Stomach (tissue), 9 donors: ENCODE measurements around the gene COL25A1. TPM values are rescaled to one million over a fixed set of nuclear protein-coding genes. Genes with fewer than 3 reads are reported as not detected.

ENCODE experiments used
- DNase-seq, 2 donors: peaks; one replicate each; pipeline versions ENCODE4 v3.0.0 to v3.0.0-alpha.2; 2013 to 2019
- H3K27ac ChIP-seq, 5 donors: fragments of 200-600 bp in 4 of 5; sonication (generic) in 4 of 5; one replicate each; pipeline ENCODE4 v1.5.1; 2013 to 2019; ENCODE audit warnings: mild to moderate bottlenecking in 1 of 5, moderate library complexity in 1 of 5
- H3K27me3 ChIP-seq, 3 donors: fragments of 200-600 bp; sonication (generic); one replicate each; pipeline ENCODE4 v1.5.1; 2017 to 2019; ENCODE audit warnings: mixed run types in 1 of 3
- H3K36me3 ChIP-seq, 4 donors: fragments of 200-600 bp; sonication (generic); 1 replicate in 3 of 4; 2 replicates in 1 of 4; pipeline ENCODE4 v1.5.1; 2016 to 2019
- H3K4me1 ChIP-seq, 4 donors: fragments of 200-600 bp; sonication (generic); one replicate each; pipeline ENCODE4 v1.5.1; 2016 to 2019
- H3K4me3 ChIP-seq, 4 donors: fragments of 200-600 bp; sonication (generic) in 3 of 4; one replicate each; pipeline ENCODE4 v1.5.1; 2016 to 2019; ENCODE audit warnings: mild to moderate bottlenecking in 1 of 4
- H3K9me3 ChIP-seq, 4 donors: fragments of 200-600 bp; sonication (generic); one replicate each; pipeline ENCODE4 v1.5.1; 2016 to 2019
- EP300 ChIP-seq: sonication (generic); formaldehyde crosslinking; IDR thresholded peaks from one replicate; pipeline ENCODE4 v1.6.1; 2017; ENCODE audit warnings: antibody characterized with exemption
- POLR2A ChIP-seq, 4 donors: fragments of 450-650 bp; IDR thresholded peaks; one replicate each; pipeline ENCODE4 v1.6.1; 2016; ENCODE audit warnings: antibody characterized with exemption in 4 of 4, control low read depth in 2 of 4, mild to moderate bottlenecking in 1 of 4, moderate library complexity in 1 of 4
- POLR2AphosphoS5 ChIP-seq, 3 donors: sonication (generic); formaldehyde crosslinking; IDR thresholded peaks; one replicate each; pipeline ENCODE4 v1.6.1; 2016; ENCODE audit warnings: antibody characterized with exemption in 3 of 3
- WGBS, 5 donors: extraction: QIAGEN DNeasy Blood & Tissue Kit in 3 of 5; methylation state at CpG; one replicate each; pipeline versions ENCODE4 v1.1.5 to v1.1.7; 2013 to 2018; 5-methylcytosine and 5-hydroxymethylcytosine counted together
- intact Hi-C: fragments of 100-400 bp; cut with DNase I; formaldehyde crosslinking; loops from one replicate; pipeline ENCODE4 v1.15.1; 2023; ENCODE audit warnings: low total_unique reads
- polyA plus RNA-seq, 3 donors: library from polyadenylated mRNA; stranded (reverse); fragments of 200-250 nt; gene quantifications; one replicate each; pipeline ENCODE4 v1.2.3, GENCODE V29; 2013
- total RNA-seq, 5 donors: library from RNA; depleted of rRNA; stranded (reverse); fragments of >200 nt; gene quantifications; one replicate each; pipeline versions ENCODE4 v1.1.0 to v1.2.3, GENCODE V29; 2014 to 2016
- TF ChIP-seq, protein P1 (sequence below), 7 experiments: fragments of 450-650 bp in 4 of 7; fragments of 200-600 bp in 3 of 7; sonication (generic) in 3 of 7; IDR thresholded peaks; one replicate each; pipeline ENCODE4 v1.5.1; 2016 to 2019; ENCODE audit warnings: antibody characterized with exemption in 7 of 7, control low read depth in 2 of 7, mild to moderate bottlenecking in 1 of 7
- donor health status: healthy with polysubstance abuse.
- donor health status: Bipolar disorder and iron deficiency.
- donor health status: healthy.

COL25A1 gene
- total and polyA plus RNA-seq, 8 donors: 0.10 to 4.1 (median 1.5) TPM; not detected in 5

DNA sequence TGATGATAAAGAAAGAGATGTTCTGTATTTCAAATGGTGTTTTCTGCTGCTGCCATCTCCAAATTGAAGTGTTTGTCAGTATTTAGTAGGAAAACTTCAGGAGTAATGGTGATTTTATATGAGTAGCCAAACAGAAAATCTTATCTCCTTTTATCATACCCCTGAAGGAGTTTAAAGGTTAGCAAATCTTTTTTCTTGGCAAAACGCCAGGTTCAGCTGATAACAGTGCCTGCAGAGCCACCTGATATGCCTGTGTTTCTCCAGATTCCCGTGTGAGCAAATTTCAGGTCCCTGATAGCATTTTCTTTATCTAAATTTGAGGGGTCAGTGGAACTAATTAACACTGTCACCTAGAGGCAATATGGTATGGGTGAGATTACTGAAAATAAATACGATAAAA is 473.8 kb downstream of the COL25A1 start:
- H3K27me3 ChIP-seq: no peaks in the 10 kb centered on the region

DNA sequence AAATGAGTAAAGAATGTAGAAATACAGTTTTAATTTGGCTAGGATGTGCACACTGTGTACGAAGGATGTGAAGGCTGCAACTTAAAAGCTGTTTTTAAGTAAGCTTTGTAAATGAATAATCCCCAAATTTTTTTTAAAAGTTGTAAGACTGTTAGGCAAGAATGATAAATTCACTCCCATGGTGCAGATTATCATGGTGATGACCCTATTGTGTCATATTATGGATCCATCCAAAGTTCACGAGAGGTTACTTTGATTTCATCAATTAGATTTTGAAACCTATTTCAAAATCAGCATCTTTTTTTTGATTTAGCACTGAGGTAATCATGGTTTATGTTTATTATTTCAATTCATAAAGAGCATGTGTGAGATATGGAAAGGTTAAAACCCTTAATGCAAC is 476.7 kb downstream of the COL25A1 start:
- no peak overlapping the region for H3K4me3 ChIP-seq
- DNase-seq: no peak
- H3K4me1 ChIP-seq: peaks cover 0 to 12% (median 8%) of the 10 kb centered on the region in 4 donors
- TF ChIP-seq POLR2AphosphoS5 (IDR thresholded peaks at IDR 0.05): no peak
- TF ChIP-seq EP300: no peak
- no peak for TF ChIP-seq POLR2A (IDR thresholded peaks at IDR 0.05)
- TF ChIP-seq, protein P1, sequence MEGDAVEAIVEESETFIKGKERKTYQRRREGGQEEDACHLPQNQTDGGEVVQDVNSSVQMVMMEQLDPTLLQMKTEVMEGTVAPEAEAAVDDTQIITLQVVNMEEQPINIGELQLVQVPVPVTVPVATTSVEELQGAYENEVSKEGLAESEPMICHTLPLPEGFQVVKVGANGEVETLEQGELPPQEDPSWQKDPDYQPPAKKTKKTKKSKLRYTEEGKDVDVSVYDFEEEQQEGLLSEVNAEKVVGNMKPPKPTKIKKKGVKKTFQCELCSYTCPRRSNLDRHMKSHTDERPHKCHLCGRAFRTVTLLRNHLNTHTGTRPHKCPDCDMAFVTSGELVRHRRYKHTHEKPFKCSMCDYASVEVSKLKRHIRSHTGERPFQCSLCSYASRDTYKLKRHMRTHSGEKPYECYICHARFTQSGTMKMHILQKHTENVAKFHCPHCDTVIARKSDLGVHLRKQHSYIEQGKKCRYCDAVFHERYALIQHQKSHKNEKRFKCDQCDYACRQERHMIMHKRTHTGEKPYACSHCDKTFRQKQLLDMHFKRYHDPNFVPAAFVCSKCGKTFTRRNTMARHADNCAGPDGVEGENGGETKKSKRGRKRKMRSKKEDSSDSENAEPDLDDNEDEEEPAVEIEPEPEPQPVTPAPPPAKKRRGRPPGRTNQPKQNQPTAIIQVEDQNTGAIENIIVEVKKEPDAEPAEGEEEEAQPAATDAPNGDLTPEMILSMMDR (IDR thresholded peaks at IDR 0.05): no peak
- no peaks in the 10 kb centered on the region for H3K9me3 ChIP-seq
- no peak overlapping the region for H3K27ac ChIP-seq
- WGBS, 5 donors: 86 to 94% (median 87%) methylated on average over 2 of the region's 2 CpGs
- intact Hi-C loops: no loop called here
- no peaks in the 10 kb centered on the region for H3K27me3 ChIP-seq
- H3K36me3 ChIP-seq: no peaks in the 10 kb centered on the region

More for the DNA sequence above, 473.8 kb downstream of the COL25A1 start:
- DNase-seq: peak in 1 of 2 donors; percentile 67
- no peaks in the 10 kb centered on the region for H3K9me3 ChIP-seq
- no peaks in the 10 kb centered on the region for H3K36me3 ChIP-seq
- TF ChIP-seq, protein P1 (IDR thresholded peaks at IDR 0.05): no peak
- TF ChIP-seq POLR2A (IDR thresholded peaks at IDR 0.05) (no peak), EP300 (no peak), POLR2AphosphoS5 (IDR thresholded peaks at IDR 0.05) (no peak)
- 14 to 42% (median 31%) methylated on average over 3 of the region's 3 CpGs for WGBS, 5 donors
- H3K4me3 ChIP-seq: no peak overlapping the region
- intact Hi-C loops: no loop called here
- H3K27ac ChIP-seq: no peak overlapping the region
- peaks cover 0 to 18% (median 11%) of the 10 kb centered on the region in 4 donors for H3K4me1 ChIP-seq

DNA sequence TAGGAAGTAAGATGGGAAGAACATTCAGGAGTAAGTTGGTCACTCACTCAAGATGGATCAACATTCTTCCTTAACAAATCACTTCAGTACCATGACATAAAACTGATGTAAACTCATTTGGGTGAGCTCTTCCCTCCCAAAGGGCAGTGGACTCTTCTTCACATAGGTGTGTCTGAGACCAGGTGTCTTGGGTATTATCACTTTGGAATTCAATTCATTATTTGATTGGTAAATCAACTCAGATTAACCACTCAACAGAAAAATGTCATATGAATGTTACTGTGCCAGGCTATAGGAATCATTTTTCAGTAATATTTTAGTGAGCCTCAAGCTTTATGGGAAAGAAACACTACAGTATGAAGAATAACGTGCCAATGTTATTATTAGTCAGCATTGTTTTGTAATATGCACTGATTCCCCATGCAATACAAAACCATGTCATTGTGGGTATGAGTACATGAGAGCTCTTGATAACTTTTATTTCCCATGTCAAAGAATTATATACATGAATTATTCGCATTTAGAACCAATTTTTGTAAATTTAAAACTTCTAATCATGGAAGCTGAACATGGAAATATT is 481.0 kb downstream of the COL25A1 start:
- intact Hi-C loops: no loop called here
- DNase-seq: no peak
- Histone ChIP-seq H3K27me3 (no peaks in the 10 kb centered on the region), H3K27ac (no peak overlapping the region), H3K36me3 (no peaks in the 10 kb centered on the region), H3K4me3 (no peak overlapping the region), H3K4me1 (peaks cover 0 to 3% (median 0%) of the 10 kb centered on the region in 4 donors), H3K9me3 (no peaks in the 10 kb centered on the region)
- TF ChIP-seq, protein P1 (IDR thresholded peaks at IDR 0.05): no peak
- TF ChIP-seq EP300 (no peak), POLR2AphosphoS5 (IDR thresholded peaks at IDR 0.05) (no peak), POLR2A (IDR thresholded peaks at IDR 0.05) (no peak)
- WGBS, 5 donors: 40 to 62% (median 59%) methylated on average over 2 of the region's 2 CpGs

DNA sequence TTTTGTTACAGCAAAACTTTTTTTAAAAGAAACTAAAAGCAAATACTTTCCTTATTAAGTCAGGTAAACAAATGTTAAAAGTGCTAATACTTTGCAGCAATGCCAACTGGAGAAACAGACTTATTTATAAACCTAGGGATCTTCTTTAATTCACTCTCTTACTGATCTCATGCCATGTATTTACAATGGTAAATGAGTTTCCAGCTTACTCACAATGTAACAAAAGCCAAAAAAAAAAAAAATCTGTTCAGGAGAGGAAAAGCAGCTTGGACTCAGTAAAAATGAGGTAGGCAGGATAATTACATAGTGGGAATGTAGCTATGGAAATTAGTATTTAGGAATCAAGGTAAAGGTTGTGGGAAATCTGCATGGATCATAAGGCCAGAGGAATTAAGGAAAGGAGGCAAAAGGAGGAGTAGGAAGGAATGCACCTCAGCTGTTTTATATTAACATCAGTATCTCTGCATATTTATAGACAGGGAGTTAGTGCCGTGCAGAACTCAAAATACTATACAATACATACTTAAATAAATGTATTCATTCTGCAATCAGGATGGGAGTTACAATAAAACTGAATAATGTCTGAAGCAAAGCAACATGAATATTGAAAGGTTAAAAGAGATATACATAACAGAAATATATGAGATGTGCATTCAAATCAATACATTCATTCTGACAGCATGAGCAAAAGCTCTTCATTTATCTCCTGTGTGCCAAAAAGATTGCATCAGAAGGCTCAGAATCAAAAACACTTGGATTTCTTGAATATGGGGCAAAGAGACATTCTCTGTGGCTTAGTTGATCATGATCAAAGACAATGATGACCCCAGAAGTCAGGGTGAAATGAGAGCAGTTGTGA is 481.7 kb downstream of the COL25A1 start:
- Histone ChIP-seq H3K27me3 (no peaks in the 10 kb centered on the region), H3K9me3 (no peaks in the 10 kb centered on the region), H3K27ac (no peak overlapping the region), H3K4me3 (no peak overlapping the region), H3K36me3 (no peaks in the 10 kb centered on the region), H3K4me1 (peaks cover 0 to 3% (median 0%) of the 10 kb centered on the region in 4 donors)
- intact Hi-C loops: no loop called here
- TF ChIP-seq POLR2AphosphoS5 (IDR thresholded peaks at IDR 0.05): no peak
- no peak for TF ChIP-seq POLR2A (IDR thresholded peaks at IDR 0.05)
- no peak for TF ChIP-seq EP300
- TF ChIP-seq, protein P1 (IDR thresholded peaks at IDR 0.05): no peak
- DNase-seq: no peak
- WGBS, 5 donors: 50 to 91% (median 71%) methylated on average over 1 of the region's 1 CpG
